GM23248 (cell line): ENCODE measurements around the gene ZNF750.

Experiments used
- EZH2 ChIP-seq: fragments of 200-600 bp; sonication (generic); IDR thresholded peaks from 2 replicates; pipeline ENCODE4 v1.6.1; 2018; ENCODE audit warnings: antibody characterized with exemption, mild to moderate bottlenecking; ENCODE audit not compliant: insufficient read depth, poor library complexity, severe bottlenecking
- EZH2phosphoT487 ChIP-seq: fragments of 200-600 bp; sonication (generic); IDR thresholded peaks from 2 replicates; pipeline ENCODE4 v1.6.1; 2018; ENCODE audit warnings: antibody characterized with exemption, moderate library complexity, mild to moderate bottlenecking, low read depth; ENCODE audit not compliant: insufficient read depth

GRCh38 chr17:82803606-82804005, 36.2 kb downstream of the ZNF750 start:
- TF ChIP-seq EZH2 (no peak), EZH2phosphoT487 (no peak)
